GM19452 (cell line): ENCODE results near the gene AGMO.

Experiments
- ATAC-seq: cut with Tn5 transposase; IDR thresholded peaks from one replicate; pipeline ENCODE4 v1.9.1; 2021; ENCODE audit not compliant: unreplicated experiment

Gene AGMO

GRCh38 chr7:15561835-15562234 is at the start of gene AGMO:
Gene AGMO, minus strand, starts transcription at chr7:15562015.
- no peak for ATAC-seq

GRCh38 chr7:15610503-15610902 is 48.7 kb upstream of the AGMO start:
- no peak for ATAC-seq

- no peak for ATAC-seq
Measured at GRCh38 chr7:15609287-15609686, 47.5 kb upstream of the AGMO start.

- no peak for ATAC-seq
Measured at GRCh38 chr7:15607529-15608210, 45.9 kb upstream of the AGMO start.

GRCh38 chr7:15606561-15606960 is 44.7 kb upstream of the AGMO start:
- no peak for ATAC-seq

GRCh38 chr7:15604166-15604565 is 42.4 kb upstream of the AGMO start:
- no peak for ATAC-seq

GRCh38 chr7:15603124-15603523 is 41.3 kb upstream of the AGMO start:
- ATAC-seq: no peak

GRCh38 chr7:15602236-15602635 is 40.4 kb upstream of the AGMO start:
- ATAC-seq: no peak

- ATAC-seq: no peak
Measured at GRCh38 chr7:15601175-15601574, 39.4 kb upstream of the AGMO start.

GRCh38 chr7:15600298-15600697 is 38.5 kb upstream of the AGMO start:
- ATAC-seq: no peak

GRCh38 chr7:15594461-15594860 is 32.6 kb upstream of the AGMO start:
- no peak for ATAC-seq

- no peak for ATAC-seq
Measured at GRCh38 chr7:15593382-15593781, 31.6 kb upstream of the AGMO start.

- ATAC-seq: no peak
Measured at GRCh38 chr7:15586266-15586665, 24.5 kb upstream of the AGMO start.

- no peak for ATAC-seq
Measured at GRCh38 chr7:15584575-15584974, 22.8 kb upstream of the AGMO start.

- no peak for ATAC-seq
Measured at GRCh38 chr7:15582773-15583172, 21.0 kb upstream of the AGMO start.

GRCh38 chr7:15581352-15581951 is 19.6 kb upstream of the AGMO start:
- no peak for ATAC-seq

GRCh38 chr7:15580604-15581351 is 19.0 kb upstream of the AGMO start:
- ATAC-seq: no peak

GRCh38 chr7:15577600-15577999 is 15.8 kb upstream of the AGMO start:
- ATAC-seq: no peak

GRCh38 chr7:15571301-15571878 is 9.6 kb upstream of the AGMO start:
- no peak for ATAC-seq

- ATAC-seq: no peak
Measured at GRCh38 chr7:15567652-15568051, 5.8 kb upstream of the AGMO start.

- ATAC-seq: no peak
Measured at GRCh38 chr7:15567036-15567435, 5.2 kb upstream of the AGMO start.

- no peak for ATAC-seq
Measured at GRCh38 chr7:15566476-15566875, 4.7 kb upstream of the AGMO start.
